Mesendoderm (in vitro differentiated cells): ENCODE data around the gene ZNRF3.
"Not testable (repeated sequence)": the region's sequence is repeated elsewhere in the genome, so short reads cannot be mapped to it uniquely, and the experiment has no call there.

Source experiments
- DNase-seq: peaks from one replicate; pipeline ENCODE4 v3.0.0; 2013
- H2AK5ac ChIP-seq: 2 replicates; pipeline ENCODE4 v1.6.1; 2013; ENCODE audit warnings: low read length, inconsistent platforms
- H2BK120ac ChIP-seq: 2 replicates; pipeline ENCODE4 v1.6.1; 2013; ENCODE audit warnings: low read depth, mild to moderate bottlenecking, low read length, moderate library complexity, mixed read lengths
- H2BK15ac ChIP-seq: replicated peaks from 2 replicates; pipeline ENCODE4 v1.6.1; 2013; ENCODE audit warnings: low read depth, mild to moderate bottlenecking, moderate library complexity
- H2BK5ac ChIP-seq: 2 replicates; pipeline ENCODE4 v1.6.1; 2013; ENCODE audit warnings: low read length, inconsistent platforms
- H3K18ac ChIP-seq: 2 replicates; pipeline ENCODE4 v1.6.1; 2013; ENCODE audit warnings: mild to moderate bottlenecking, low read length, mixed read lengths
- H3K23ac ChIP-seq: one replicate; pipeline ENCODE4 v1.6.1; 2013; ENCODE audit warnings: low read length
- H3K27ac ChIP-seq: 2 replicates; pipeline ENCODE4 v1.5.1; 2013; ENCODE audit warnings: low read depth, mild to moderate bottlenecking, inconsistent platforms, low read length, moderate library complexity
- H3K27me3 ChIP-seq: 2 replicates; pipeline ENCODE4 v1.6.1; 2013; ENCODE audit warnings: low read length, control low read depth, mild to moderate bottlenecking, inconsistent platforms; ENCODE audit not compliant: insufficient read depth, poor library complexity
- H3K36me3 ChIP-seq: 2 replicates; pipeline ENCODE4 v1.6.1; 2013; ENCODE audit warnings: low read length, inconsistent platforms; ENCODE audit not compliant: control insufficient read depth, insufficient read depth
- H3K4ac ChIP-seq: one replicate; pipeline ENCODE4 v1.6.1; 2013; ENCODE audit warnings: low read depth, mild to moderate bottlenecking, low read length, moderate library complexity
- H3K4me1 ChIP-seq: 2 replicates; pipeline ENCODE4 v1.6.1; 2013; ENCODE audit warnings: low read depth, low read length, inconsistent platforms; ENCODE audit not compliant: control insufficient read depth
- H3K4me2 ChIP-seq: 2 replicates; pipeline ENCODE4 v1.6.1; 2013; ENCODE audit warnings: low read length
- H3K4me3 ChIP-seq: 2 replicates; pipeline ENCODE4 v1.5.1; 2013; ENCODE audit warnings: mild to moderate bottlenecking, low read length
- H3K56ac ChIP-seq: one replicate; pipeline ENCODE4 v1.6.1; 2013; ENCODE audit warnings: low read length
- H3K79me1 ChIP-seq: 2 replicates; pipeline ENCODE4 v1.6.1; 2013; ENCODE audit warnings: low read length, inconsistent platforms
- H3K79me2 ChIP-seq: 2 replicates; pipeline ENCODE4 v1.6.1; 2013; ENCODE audit warnings: mild to moderate bottlenecking, low read length; ENCODE audit not compliant: control insufficient read depth, insufficient read depth
- H3K9ac ChIP-seq: 2 replicates; pipeline ENCODE4 v1.6.1; 2013; ENCODE audit warnings: low read length, inconsistent platforms
- H4K5ac ChIP-seq: one replicate; pipeline ENCODE4 v1.6.1; 2013; ENCODE audit warnings: low read length
- H4K8ac ChIP-seq: one replicate; pipeline ENCODE4 v1.6.1; 2013; ENCODE audit warnings: low read depth, mild to moderate bottlenecking, control low read depth, low read length, moderate library complexity
- WGBS: extraction: QIAGEN DNeasy Blood & Tissue Kit; methylation state at CpG from one replicate; pipeline ENCODE4 v1.1.7; 2013; ENCODE audit warnings: low lambda C conversion rate, missing lambda C conversion rate; ENCODE audit not compliant: insufficient coverage; ENCODE audit errors: extremely low coverage; 5-methylcytosine and 5-hydroxymethylcytosine counted together

Gene ZNRF3

GRCh38 chr22:29003975-29004646 lies 120.7 kb downstream of the ZNRF3 start:
- peak; percentile 76 for DNase-seq
- Histone ChIP-seq H3K79me2 (peaks cover 8% of the 10 kb centered on the region), H3K9ac (peak overlapping the region; percentile 50), H3K36me3 (no peaks in the 10 kb centered on the region), H3K18ac (peak overlapping the region; percentile 52), H3K4ac (no peak overlapping the region), H2BK5ac (peak overlapping the region; percentile 86), H4K5ac (no peak overlapping the region), H3K56ac (peak overlapping the region; percentile 52), H3K4me2 (peak overlapping the region; percentile 60), H3K4me3 (no peak overlapping the region), H3K27me3 (no peaks in the 10 kb centered on the region), H3K23ac (no peak overlapping the region), H3K27ac (peak overlapping the region; percentile 97), H2AK5ac (peak overlapping the region; percentile 93), H2BK15ac (no peak overlapping the region), H2BK120ac (peak overlapping the region; percentile 48), H3K4me1 (peaks cover 23% of the 10 kb centered on the region), H4K8ac (no peak overlapping the region), H3K79me1 (peaks cover 8% of the 10 kb centered on the region)
- WGBS, result no CpG with 5 or more reads among the region's 9 CpGs

- peak; percentile 94 for DNase-seq
- no CpG with 5 or more reads among the region's 20 CpGs for WGBS
- peak overlapping the region; percentile 97 for H3K27ac ChIP-seq
Observed at GRCh38 chr22:29004647-29005371, 121.4 kb downstream of the ZNRF3 start.

GRCh38 chr22:29005754-29006153 lies 122.4 kb downstream of the ZNRF3 start:
- H3K4me3 ChIP-seq, H2BK15ac ChIP-seq, H2AK5ac ChIP-seq, H3K4ac ChIP-seq, H2BK5ac ChIP-seq, H3K36me3 ChIP-seq, H3K79me1 ChIP-seq, H2BK120ac ChIP-seq, H3K23ac ChIP-seq, H3K27me3 ChIP-seq, H4K5ac ChIP-seq, H3K79me2 ChIP-seq, H4K8ac ChIP-seq, H3K4me2 ChIP-seq, H3K9ac ChIP-seq, DNase-seq: not testable (repeated sequence)
- WGBS, result no CpG with 5 or more reads among the region's 8 CpGs
- peak overlapping the region; percentile 3 for H3K18ac ChIP-seq
- peak overlapping the region; percentile 81 for H3K56ac ChIP-seq
- peak overlapping the region; percentile 97 for H3K27ac ChIP-seq
- H3K4me1 ChIP-seq, result peaks cover 20% of the 10 kb centered on the region

More at GRCh38 chr22:29004647-29005371, 121.4 kb downstream of the ZNRF3 start:
- Histone ChIP-seq H3K9ac (peak overlapping the region; percentile 48), H2BK120ac (no peak overlapping the region), H2BK15ac (no peak overlapping the region), H2AK5ac (peak overlapping the region; percentile 28), H3K79me2 (peaks cover 9% of the 10 kb centered on the region), H3K4me3 (no peak overlapping the region), H3K4me2 (peak overlapping the region; percentile 19), H3K79me1 (peaks cover 8% of the 10 kb centered on the region), H3K4me1 (peaks cover 20% of the 10 kb centered on the region), H3K18ac (peak overlapping the region; percentile 3), H3K23ac (no peak overlapping the region), H3K27me3 (no peaks in the 10 kb centered on the region), H2BK5ac (peak overlapping the region; percentile 33), H4K8ac (no peak overlapping the region), H3K36me3 (no peaks in the 10 kb centered on the region), H3K56ac (peak overlapping the region; percentile 81), H3K4ac (peak overlapping the region; percentile 82), H4K5ac (no peak overlapping the region)

- peaks cover 9% of the 10 kb centered on the region for H3K79me2 ChIP-seq
- WGBS, result no CpG with 5 or more reads among the region's 8 CpGs
- peaks cover 20% of the 10 kb centered on the region for H3K4me1 ChIP-seq
Observed at GRCh38 chr22:29006346-29006745, 123.0 kb downstream of the ZNRF3 start.

GRCh38 chr22:29009148-29009547 lies 125.8 kb downstream of the ZNRF3 start:
- Histone ChIP-seq H2BK120ac (no peak overlapping the region), H3K56ac (no peak overlapping the region), H3K79me2 (peaks cover 11% of the 10 kb centered on the region), H3K4me3 (no peak overlapping the region), H2BK5ac (no peak overlapping the region), H3K4ac (no peak overlapping the region), H2BK15ac (no peak overlapping the region), H3K27ac (no peak overlapping the region), H3K4me1 (peaks cover 17% of the 10 kb centered on the region), H4K5ac (no peak overlapping the region), H3K4me2 (no peak overlapping the region), H2AK5ac (no peak overlapping the region), H3K27me3 (no peaks in the 10 kb centered on the region), H3K9ac (no peak overlapping the region), H3K79me1 (peaks cover 15% of the 10 kb centered on the region), H3K18ac (no peak overlapping the region), H4K8ac (no peak overlapping the region), H3K23ac (no peak overlapping the region), H3K36me3 (no peaks in the 10 kb centered on the region)
- WGBS, result no CpG with 5 or more reads among the region's 5 CpGs
- DNase-seq, result no peak

More at GRCh38 chr22:29006346-29006745, 123.0 kb downstream of the ZNRF3 start:
- Histone ChIP-seq H3K56ac (no peak overlapping the region), H2AK5ac (no peak overlapping the region), H3K4me2 (no peak overlapping the region), H3K27me3 (no peaks in the 10 kb centered on the region), H3K4me3 (no peak overlapping the region), H2BK120ac (no peak overlapping the region), H2BK5ac (no peak overlapping the region), H2BK15ac (no peak overlapping the region), H3K27ac (no peak overlapping the region), H3K36me3 (no peaks in the 10 kb centered on the region), H3K9ac (no peak overlapping the region), H3K18ac (no peak overlapping the region), H4K5ac (no peak overlapping the region), H3K4ac (no peak overlapping the region), H3K23ac (no peak overlapping the region), H3K79me1 (peaks cover 10% of the 10 kb centered on the region), H4K8ac (no peak overlapping the region)
- DNase-seq, result peak; percentile 56
